Stimulated activated CD8-positive, alpha-beta memory T cell treated with anti-CD3 and anti-CD28 coated beads, Interleukin-4, amount 100 ng/mL, for 4 hours (primary cell): ENCODE data around the gene CTTNBP2NL.
"Not testable (repeated sequence)": the region's sequence is repeated elsewhere in the genome, so short reads cannot be mapped to it uniquely, and the experiment has no call there.

Experiments used
- DNase-seq, 2 donors: peaks; one replicate each; pipeline ENCODE4 v3.0.0-alpha.2; 2020; ENCODE audit warnings: low read depth in 2 of 2, low spot score in 1 of 2

CTTNBP2NL gene

GRCh38 chr1:112386024-112386723 is 9.8 kb upstream of the CTTNBP2NL start:
- DNase-seq, result no peak

GRCh38 chr1:112386731-112387346 is 9.2 kb upstream of the CTTNBP2NL start:
- no peak for DNase-seq

- DNase-seq, result no peak
Measured at GRCh38 chr1:112387807-112388206, 8.2 kb upstream of the CTTNBP2NL start.

- DNase-seq, result no peak
Measured at GRCh38 chr1:112388436-112388835, 7.6 kb upstream of the CTTNBP2NL start.

- no peak for DNase-seq
Measured at GRCh38 chr1:112389689-112390088, 6.3 kb upstream of the CTTNBP2NL start.

- DNase-seq, result not testable (repeated sequence)
Measured at GRCh38 chr1:112390335-112390734, 5.7 kb upstream of the CTTNBP2NL start.

- peak; percentile 49 to 58 for DNase-seq
Measured at GRCh38 chr1:112390775-112391602, 5.0 kb upstream of the CTTNBP2NL start.

- no peak for DNase-seq
Measured at GRCh38 chr1:112391603-112391940, 4.4 kb upstream of the CTTNBP2NL start.

- DNase-seq, result no peak
Measured at GRCh38 chr1:112393631-112393974, 2.4 kb upstream of the CTTNBP2NL start.

- DNase-seq, result no peak
Measured at GRCh38 chr1:112394743-112395062, 1.3 kb upstream of the CTTNBP2NL start.

- DNase-seq, result no peak
Measured at GRCh38 chr1:112395256-112395820, 676 bp upstream of the CTTNBP2NL start.

GRCh38 chr1:112396653-112397471 is 848 bp downstream of the CTTNBP2NL start:
- DNase-seq, result no peak

- DNase-seq, result no peak
Measured at GRCh38 chr1:112397841-112398240, 1.8 kb downstream of the CTTNBP2NL start.

GRCh38 chr1:112399456-112399855 is 3.4 kb downstream of the CTTNBP2NL start:
- no peak for DNase-seq

- not testable (repeated sequence) for DNase-seq
Measured at GRCh38 chr1:112400706-112401105, 4.7 kb downstream of the CTTNBP2NL start.

GRCh38 chr1:112402682-112403643 is 6.9 kb downstream of the CTTNBP2NL start:
- DNase-seq, result no peak

GRCh38 chr1:112406771-112407170 is 10.8 kb downstream of the CTTNBP2NL start:
- no peak for DNase-seq

GRCh38 chr1:112409414-112409813 is 13.4 kb downstream of the CTTNBP2NL start:
- no peak for DNase-seq

- DNase-seq, result no peak
Measured at GRCh38 chr1:112410673-112411072, 14.7 kb downstream of the CTTNBP2NL start.

GRCh38 chr1:112417271-112417670 is 21.3 kb downstream of the CTTNBP2NL start:
- DNase-seq, result no peak
